ENCODE results near the gene TOX3.

DNA sequence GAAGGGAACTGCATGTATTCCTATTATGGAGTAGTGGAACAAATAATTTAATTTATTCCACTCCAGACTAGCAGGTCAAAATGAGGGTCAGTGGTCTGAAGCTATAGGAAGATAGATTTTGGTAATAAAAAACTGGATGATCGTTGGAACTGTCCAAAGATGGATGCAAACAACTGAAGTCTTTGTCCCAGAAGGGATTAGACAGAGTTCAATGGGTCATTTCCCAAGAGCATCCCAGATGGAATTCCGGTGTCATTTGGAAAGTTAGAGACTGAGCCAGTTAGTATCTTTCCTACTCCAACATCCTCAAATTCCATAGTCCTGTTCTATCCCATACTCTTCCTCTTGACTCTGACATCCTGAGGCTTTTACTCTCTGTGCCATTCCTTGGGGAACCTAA is 22.8 kb upstream of the TOX3 start:
- no peak for TF ChIP-seq CTCF (IDR thresholded peaks at IDR 0.05)
- no peak for TF ChIP-seq POLR2A (IDR thresholded peaks at IDR 0.05)

Data from lower leg skin (tissue), 3 donors.